AG10803 (cell line): ENCODE results near the gene KCNK7.

Experiments used
- DNase-seq: peaks from one replicate; pipeline ENCODE4 v3.0.0; 2010; ENCODE audit warnings: low read depth
- H3K4me3 ChIP-seq: 2 replicates; pipeline ENCODE4 v1.5.1; 2011; ENCODE audit warnings: mild to moderate bottlenecking, low read length, control low read depth
- TF ChIP-seq, protein P1 (sequence below): conservative IDR thresholded peaks from 2 replicates; pipeline ENCODE4 v1.5.1; 2011; ENCODE audit warnings: mild to moderate bottlenecking, low read length, control low read depth, inconsistent platforms

KCNK7 gene

DNA sequence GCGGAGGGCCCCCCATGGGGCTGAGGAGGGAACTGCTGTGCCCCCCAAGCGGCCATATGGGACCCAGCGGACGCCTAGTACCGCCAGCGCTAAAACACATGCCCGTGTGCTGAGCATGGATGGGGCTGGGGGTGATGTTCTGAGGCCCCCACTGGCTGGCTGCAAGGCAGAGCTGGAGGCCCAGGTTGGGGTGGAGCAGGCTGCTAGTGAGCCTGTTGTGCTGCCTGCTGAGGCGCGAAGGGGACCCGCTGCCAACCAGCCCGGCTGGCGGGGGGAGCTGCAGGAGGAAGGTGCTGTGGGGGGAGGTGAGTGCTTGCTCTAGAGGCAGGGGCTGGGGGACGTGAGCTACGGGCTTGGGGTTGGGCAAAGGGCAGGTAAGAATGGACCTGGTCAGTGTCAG, 23.2 kb upstream of the KCNK7 start:
- TF ChIP-seq, protein P1, sequence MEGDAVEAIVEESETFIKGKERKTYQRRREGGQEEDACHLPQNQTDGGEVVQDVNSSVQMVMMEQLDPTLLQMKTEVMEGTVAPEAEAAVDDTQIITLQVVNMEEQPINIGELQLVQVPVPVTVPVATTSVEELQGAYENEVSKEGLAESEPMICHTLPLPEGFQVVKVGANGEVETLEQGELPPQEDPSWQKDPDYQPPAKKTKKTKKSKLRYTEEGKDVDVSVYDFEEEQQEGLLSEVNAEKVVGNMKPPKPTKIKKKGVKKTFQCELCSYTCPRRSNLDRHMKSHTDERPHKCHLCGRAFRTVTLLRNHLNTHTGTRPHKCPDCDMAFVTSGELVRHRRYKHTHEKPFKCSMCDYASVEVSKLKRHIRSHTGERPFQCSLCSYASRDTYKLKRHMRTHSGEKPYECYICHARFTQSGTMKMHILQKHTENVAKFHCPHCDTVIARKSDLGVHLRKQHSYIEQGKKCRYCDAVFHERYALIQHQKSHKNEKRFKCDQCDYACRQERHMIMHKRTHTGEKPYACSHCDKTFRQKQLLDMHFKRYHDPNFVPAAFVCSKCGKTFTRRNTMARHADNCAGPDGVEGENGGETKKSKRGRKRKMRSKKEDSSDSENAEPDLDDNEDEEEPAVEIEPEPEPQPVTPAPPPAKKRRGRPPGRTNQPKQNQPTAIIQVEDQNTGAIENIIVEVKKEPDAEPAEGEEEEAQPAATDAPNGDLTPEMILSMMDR = no peak
- DNase-seq = no peak
- H3K4me3 ChIP-seq = no peak overlapping the region

DNA sequence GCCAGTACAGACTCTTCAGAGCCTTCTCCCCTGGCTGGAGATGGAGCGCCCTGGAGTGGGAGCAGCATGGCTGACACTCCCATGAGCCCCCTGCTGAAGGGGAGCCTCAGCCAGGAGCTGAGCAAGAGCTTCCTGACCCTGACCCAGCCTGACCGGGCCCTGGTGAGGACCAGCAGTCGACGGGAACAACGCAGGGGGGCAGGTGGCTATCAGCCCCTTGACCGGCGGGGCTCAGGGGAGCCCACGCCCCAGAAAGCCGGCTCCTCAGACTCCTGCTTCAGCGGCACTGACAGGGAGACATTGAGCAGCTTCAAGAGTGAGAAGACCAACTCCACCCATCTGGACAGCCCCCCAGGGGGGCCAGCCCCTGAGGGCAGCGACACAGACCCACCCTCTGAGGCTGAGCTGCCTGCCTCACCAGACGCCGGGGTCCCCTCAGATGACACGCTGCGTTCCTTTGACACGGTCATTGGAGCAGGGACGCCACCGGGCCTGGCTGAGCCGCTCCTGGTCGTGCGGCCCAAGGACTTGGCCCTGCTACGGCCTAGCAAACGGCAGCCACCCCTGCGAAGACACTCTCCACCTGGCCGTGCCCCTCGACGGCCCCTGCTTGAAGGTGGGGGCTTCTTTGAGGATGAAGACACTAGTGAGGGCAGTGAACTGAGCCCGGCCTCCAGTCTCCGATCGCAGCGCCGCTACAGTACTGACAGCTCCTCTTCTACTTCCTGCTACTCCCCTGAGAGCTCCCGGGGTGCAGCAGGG, 22.6 kb upstream of the KCNK7 start:
- H3K4me3 ChIP-seq = no peak overlapping the region
- DNase-seq = no peak

DNA sequence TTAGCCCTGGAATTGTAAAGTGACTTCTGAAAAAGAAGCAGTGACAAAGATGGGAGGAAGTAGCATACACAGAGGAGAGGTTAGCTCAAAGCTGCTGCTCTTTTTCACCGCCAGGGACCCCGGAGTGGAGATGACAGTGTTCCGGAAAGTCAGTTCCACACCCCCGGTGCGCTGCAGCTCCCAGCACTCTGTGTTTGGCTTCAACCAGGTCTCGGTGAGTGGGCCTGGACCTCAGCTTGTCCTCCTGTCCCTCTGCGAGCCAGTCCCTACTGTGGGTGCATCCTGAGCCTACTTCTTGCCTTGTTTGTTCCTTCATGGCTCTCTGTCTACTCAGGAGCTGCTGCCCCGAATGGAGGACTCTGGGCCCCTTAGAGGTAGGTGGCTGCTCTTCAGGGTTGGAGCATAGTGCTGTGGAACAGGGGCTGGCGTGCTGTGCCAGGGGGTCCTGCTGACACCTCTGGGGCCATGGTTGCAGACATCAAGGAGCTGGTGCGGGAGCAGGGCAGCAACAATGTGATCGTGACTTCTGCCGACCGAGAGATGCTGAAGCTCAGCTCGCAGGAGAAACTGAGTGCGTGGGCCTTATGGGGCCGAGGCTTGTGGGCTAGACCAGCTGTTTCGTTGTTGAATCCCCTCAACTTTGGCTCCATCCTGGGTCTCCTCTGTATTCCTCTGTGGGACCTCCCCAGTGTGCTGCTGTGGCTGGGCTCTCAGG, 21.7 kb upstream of the KCNK7 start:
- H3K4me3 ChIP-seq = peak overlapping the region; percentile 83
- TF ChIP-seq, protein P1 = no peak
- DNase-seq = no peak

More for the DNA sequence above, 22.6 kb upstream of the KCNK7 start:
- TF ChIP-seq, protein P1 = no peak

DNA sequence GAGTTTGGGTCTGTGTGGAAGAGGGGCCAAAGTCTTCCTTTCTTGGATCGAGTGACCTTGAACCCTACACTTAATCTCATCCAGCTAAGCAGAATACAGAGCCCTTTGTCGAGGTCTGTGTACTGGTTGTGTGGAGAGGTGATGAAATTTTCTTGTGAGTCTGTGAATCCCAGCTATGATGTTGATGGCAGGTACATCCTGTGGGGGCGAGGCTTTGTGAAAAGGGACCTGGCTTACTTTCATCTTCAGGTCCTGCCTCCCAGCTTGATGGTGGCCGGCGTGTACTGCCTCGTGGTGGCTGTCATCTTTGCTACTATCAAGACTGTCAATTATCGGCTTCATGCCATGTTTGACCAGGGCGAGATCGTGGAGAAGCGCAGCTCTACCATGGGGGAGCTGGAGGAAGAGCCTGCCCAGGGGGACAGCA, 21.0 kb upstream of the KCNK7 start:
- TF ChIP-seq, protein P1 = no peak
- peak overlapping the region; percentile 83 for H3K4me3 ChIP-seq
- no peak for DNase-seq

DNA sequence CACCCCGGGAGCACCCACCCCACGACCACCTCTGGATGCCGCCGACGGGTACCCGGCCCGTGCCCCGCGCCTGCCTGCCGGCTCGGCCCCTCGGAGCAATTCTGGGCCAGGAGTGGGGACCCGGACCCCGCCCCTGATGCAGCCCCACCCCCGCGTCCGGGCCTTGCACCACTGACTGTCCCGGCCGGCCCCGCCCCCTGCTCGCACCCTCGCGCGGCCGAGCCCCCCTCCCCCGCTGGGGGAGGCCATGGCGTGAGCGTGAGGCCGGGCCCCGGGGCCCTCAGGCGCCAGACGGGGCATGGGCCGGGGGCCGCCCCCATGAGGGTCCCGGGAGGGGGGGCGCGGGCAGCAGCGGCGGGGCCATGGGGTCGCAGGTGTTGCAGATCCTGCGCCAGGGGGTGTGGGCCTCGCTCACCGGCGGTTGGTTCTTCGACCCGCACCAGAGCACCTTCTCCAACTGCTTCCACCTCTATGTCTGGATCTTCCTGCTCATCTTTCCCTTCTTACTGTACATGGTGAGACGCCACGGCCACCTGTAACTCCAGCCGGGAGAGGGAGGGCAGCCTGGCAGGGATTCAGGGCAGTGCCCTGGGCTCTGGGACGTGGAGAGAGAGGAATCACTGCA, 20.5 kb upstream of the KCNK7 start:
- H3K4me3 ChIP-seq = peak overlapping the region; percentile 83
- TF ChIP-seq, protein P1 = no peak
- DNase-seq = no peak

DNA sequence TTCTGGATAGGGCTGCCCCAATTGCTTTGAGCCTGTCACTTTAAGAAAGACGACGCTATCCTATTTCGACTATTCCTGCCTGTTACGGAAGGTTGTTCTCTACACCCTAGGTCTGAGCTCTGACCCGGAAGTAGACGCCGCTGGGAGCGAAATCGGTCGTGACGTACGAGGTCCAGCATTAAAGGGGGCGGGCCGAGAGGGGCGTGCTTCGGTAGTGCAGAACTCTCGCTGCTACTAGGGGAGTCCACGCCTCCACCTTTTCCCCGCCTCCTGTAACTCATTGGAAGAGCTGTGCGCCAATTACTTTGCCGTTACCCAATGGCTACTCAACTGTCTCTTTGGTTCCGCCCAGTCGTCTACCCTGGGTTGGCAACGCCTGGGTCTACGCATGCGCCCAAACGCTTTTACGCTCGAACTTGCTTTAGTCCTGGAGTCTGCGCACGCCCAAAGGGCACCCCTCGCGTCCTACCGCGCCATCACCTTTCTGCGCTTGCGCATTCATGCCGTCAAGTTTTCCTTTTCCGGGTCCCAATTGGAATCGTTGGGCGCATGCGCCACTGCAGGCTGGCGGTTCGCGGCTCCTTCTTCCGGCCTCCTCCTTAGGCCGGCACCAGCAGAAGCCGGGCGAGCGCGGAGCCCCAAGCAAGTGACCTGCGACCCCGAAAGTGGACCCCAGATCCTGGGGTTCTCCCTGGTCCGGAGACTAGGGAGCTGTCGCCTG, 19.8 kb upstream of the KCNK7 start, which contains the start of gene PCNX3:
Gene PCNX3, plus strand, starts transcription at position 548 of the 721 bp plus-strand sequence. CDS start 536 bp downstream, outside the sequence.
- DNase-seq = peak; percentile 100
- TF ChIP-seq, protein P1 = no peak
- H3K4me3 ChIP-seq = peak within 1 kb of the TSS; percentile 95
